H9 (cell line): Measurements from ENCODE around the gene ATM. TPM values are rescaled to one million over a fixed set of nuclear protein-coding genes. Genes with fewer than 3 reads are reported as not detected.

Experiments
- DNase-seq: peaks from one replicate; pipeline ENCODE4 v3.0.0-alpha.2; 2017
- H2AFZ ChIP-seq: one replicate; pipeline ENCODE4 v1.6.1; 2013; ENCODE audit warnings: mild to moderate bottlenecking, low read length, control low read depth, moderate library complexity
- H2AK5ac ChIP-seq: 2 replicates; pipeline ENCODE4 v1.6.1; 2013; ENCODE audit warnings: low read length, control low read depth, mixed read lengths; ENCODE audit not compliant: insufficient read length
- H2BK120ac ChIP-seq: one replicate; pipeline ENCODE4 v1.6.1; 2013; ENCODE audit warnings: low read depth, mild to moderate bottlenecking, low read length, control low read depth, inconsistent platforms; ENCODE audit not compliant: poor library complexity, severe bottlenecking
- H2BK12ac ChIP-seq: 2 replicates; pipeline ENCODE4 v1.6.1; 2013; ENCODE audit warnings: low read length, control low read depth, mixed read lengths, low read depth; ENCODE audit not compliant: insufficient read length
- H2BK15ac ChIP-seq: 2 replicates; pipeline ENCODE4 v1.6.1; 2013; ENCODE audit warnings: low read depth, low read length, control low read depth
- H2BK20ac ChIP-seq: one replicate; pipeline ENCODE4 v1.6.1; 2013; ENCODE audit warnings: low read depth, mild to moderate bottlenecking, low read length, control low read depth, inconsistent platforms; ENCODE audit not compliant: poor library complexity, severe bottlenecking
- H2BK5ac ChIP-seq: 2 replicates; pipeline ENCODE4 v1.6.1; 2013; ENCODE audit warnings: low read length, control low read depth, mixed read lengths; ENCODE audit not compliant: insufficient read length
- H3K14ac ChIP-seq: 2 replicates; pipeline ENCODE4 v1.6.1; 2013; ENCODE audit warnings: low read length, control low read depth; ENCODE audit not compliant: insufficient read depth
- H3K18ac ChIP-seq: 2 replicates; pipeline ENCODE4 v1.6.1; 2013; ENCODE audit warnings: low read depth, mild to moderate bottlenecking, mixed read lengths, low read length, control low read depth; ENCODE audit not compliant: insufficient read length
- H3K23ac ChIP-seq: 2 replicates; pipeline ENCODE4 v1.6.1; 2013; ENCODE audit warnings: low read length, control low read depth, mixed read lengths, low read depth; ENCODE audit not compliant: insufficient read length
- H3K23me2 ChIP-seq: 2 replicates; pipeline ENCODE4 v1.6.1; 2013; ENCODE audit warnings: low read depth, mild to moderate bottlenecking, mixed read lengths, low read length, control low read depth; ENCODE audit not compliant: insufficient read length, poor library complexity, severe bottlenecking
- H3K27ac ChIP-seq: 2 replicates; pipeline ENCODE4 v1.5.1; 2013; ENCODE audit warnings: low read length, control low read depth, mixed read lengths, low read depth; ENCODE audit not compliant: insufficient read length
- H3K27me3 ChIP-seq: 2 replicates; pipeline ENCODE4 v1.6.1; 2013; ENCODE audit warnings: low read length, control low read depth, inconsistent platforms; ENCODE audit not compliant: insufficient read depth
- H3K4ac ChIP-seq: 2 replicates; pipeline ENCODE4 v1.6.1; 2013; ENCODE audit warnings: low read depth, mild to moderate bottlenecking, control low read depth, inconsistent platforms, low read length, moderate library complexity
- H3K4me1 ChIP-seq: 2 replicates; pipeline ENCODE4 v1.6.1; 2013; ENCODE audit warnings: low read length, control low read depth, inconsistent platforms; ENCODE audit not compliant: insufficient read depth
- H3K4me2 ChIP-seq: 2 replicates; pipeline ENCODE4 v1.6.1; 2013; ENCODE audit warnings: low read length, control low read depth, mixed read lengths; ENCODE audit not compliant: insufficient read length, insufficient read depth
- H3K56ac ChIP-seq: 2 replicates; pipeline ENCODE4 v1.6.1; 2013; ENCODE audit warnings: low read depth, mild to moderate bottlenecking, mixed read lengths, low read length, control low read depth; ENCODE audit not compliant: insufficient read length
- H3K79me1 ChIP-seq: 2 replicates; pipeline ENCODE4 v1.6.1; 2013; ENCODE audit warnings: low read depth, mild to moderate bottlenecking, moderate library complexity, low read length, control low read depth, inconsistent platforms; ENCODE audit not compliant: insufficient read depth, poor library complexity, severe bottlenecking
- H3K79me2 ChIP-seq: 2 replicates; pipeline ENCODE4 v1.6.1; 2013; ENCODE audit warnings: low read length, control low read depth, inconsistent platforms; ENCODE audit not compliant: insufficient read depth
- H3K9ac ChIP-seq: 2 replicates; pipeline ENCODE4 v1.6.1; 2013; ENCODE audit warnings: low read length, control low read depth, mixed read lengths; ENCODE audit not compliant: insufficient read length; ENCODE audit errors: extremely low read depth
- H3K9me3 ChIP-seq: one replicate; pipeline ENCODE4 v1.6.1; 2013; ENCODE audit warnings: low read depth, low read length, inconsistent platforms; ENCODE audit not compliant: control insufficient read depth
- H3T11ph ChIP-seq: one replicate; pipeline ENCODE4 v1.6.1; 2013; ENCODE audit warnings: mild to moderate bottlenecking, low read length, control low read depth, inconsistent platforms
- H4K20me1 ChIP-seq: one replicate; pipeline ENCODE4 v1.6.1; 2013; ENCODE audit not compliant: control insufficient read depth, insufficient read length, insufficient read depth
- H4K5ac ChIP-seq: 2 replicates; pipeline ENCODE4 v1.6.1; 2013; ENCODE audit warnings: low read depth, mild to moderate bottlenecking, mixed read lengths, low read length, control low read depth; ENCODE audit not compliant: insufficient read length
- H4K8ac ChIP-seq: replicated peaks from 2 replicates; pipeline ENCODE4 v1.6.1; 2013; ENCODE audit warnings: low read length, control low read depth, mixed read lengths, low read depth; ENCODE audit not compliant: insufficient read length
- H4K91ac ChIP-seq: 2 replicates; pipeline ENCODE4 v1.6.1; 2013; ENCODE audit warnings: low read depth, mild to moderate bottlenecking, moderate library complexity, mixed read lengths, low read length, control low read depth; ENCODE audit not compliant: insufficient read length
- H3K27ac Mint-ChIP-seq, 3 experiments: 2 replicates in 2 of 3; 3 replicates in 1 of 3; pipeline ENCODE4 v1.8.0; 2020 to 2021; ENCODE audit warnings: mixed read lengths in 3 of 3, mild to moderate bottlenecking in 1 of 3, moderate library complexity in 1 of 3
- H3K27me3 Mint-ChIP-seq: 2 replicates; pipeline ENCODE4 v1.8.0; 2021; ENCODE audit warnings: low read depth, mild to moderate bottlenecking, moderate library complexity, mixed read lengths
- H3K36me3 Mint-ChIP-seq, 3 experiments: 2 replicates in 2 of 3; 3 replicates in 1 of 3; pipeline ENCODE4 v1.8.0; 2020 to 2021; ENCODE audit warnings: low read depth in 3 of 3, mixed read lengths in 3 of 3; ENCODE audit not compliant: insufficient read depth in 1 of 3
- H3K4me1 Mint-ChIP-seq, 2 experiments: 2 replicates each; pipeline ENCODE4 v1.8.0; 2020; ENCODE audit warnings: mixed read lengths in 2 of 2
- H3K4me3 Mint-ChIP-seq, 2 experiments: 2 replicates in 1 of 2; 3 replicates in 1 of 2; pipeline ENCODE4 v1.8.0; 2020 to 2021; ENCODE audit warnings: mild to moderate bottlenecking in 2 of 2, mixed read lengths in 2 of 2, moderate library complexity in 1 of 2
- H3K9me3 Mint-ChIP-seq, 2 experiments: 2 replicates in 1 of 2; 3 replicates in 1 of 2; pipeline ENCODE4 v1.8.0; 2020; ENCODE audit warnings: mild to moderate bottlenecking in 2 of 2, mixed read lengths in 2 of 2, moderate library complexity in 1 of 2
- WGBS: extraction: QIAGEN DNeasy Blood & Tissue Kit; methylation state at CpG from one replicate; pipeline ENCODE4 v1.1.7; 2013; ENCODE audit warnings: missing lambda C conversion rate, low lambda C conversion rate, mixed read lengths; ENCODE audit not compliant: insufficient read length; ENCODE audit errors: extremely low coverage; 5-methylcytosine and 5-hydroxymethylcytosine counted together
- total RNA-seq: library from RNA; stranded (reverse); gene quantifications from 2 replicates; pipeline ENCODE4 v1.2.1, GENCODE V29; 2021
- TF ChIP-seq, protein P1 (sequence below): fragments of 200-600 bp; sonication (generic); conservative IDR thresholded peaks from 3 replicates; pipeline ENCODE4 v1.8.0; 2021; ENCODE audit warnings: antibody characterized with exemption, mild to moderate bottlenecking

ATM gene
- total RNA-seq, 1 experiment from 2014 or later = 58.9 TPM

DNA sequence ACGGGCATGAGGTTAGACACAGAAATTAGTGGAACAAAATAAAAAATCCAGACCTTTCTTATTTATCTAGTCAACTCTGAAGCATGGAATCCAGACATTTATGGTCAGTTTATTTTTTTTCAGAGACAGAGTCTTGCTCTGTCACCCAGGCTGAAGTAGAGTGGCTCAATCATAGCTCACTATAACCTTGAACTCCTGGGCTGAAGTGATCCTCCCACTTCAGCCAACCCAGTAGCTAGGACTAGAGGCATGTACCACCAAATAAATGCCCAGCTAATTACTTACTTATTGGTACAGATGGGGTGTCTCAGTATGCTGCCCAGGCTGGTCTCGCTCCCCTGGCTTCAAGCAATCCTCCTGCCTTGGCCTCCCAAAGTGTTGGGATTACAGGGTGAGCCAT, 9.1 kb upstream of the ATM start:
- Histone ChIP-seq H4K91ac (no peak overlapping the region), H4K5ac (no peak overlapping the region), H3K23me2 (no peaks in the 10 kb centered on the region), H2BK120ac (no peak overlapping the region), H4K8ac (no peak overlapping the region), H3K4me2 (no peak overlapping the region), H3K4me1 (no peaks in the 10 kb centered on the region), H2AFZ (no peak overlapping the region), H4K20me1 (no peaks in the 10 kb centered on the region), H3K18ac (no peak overlapping the region), H3K23ac (no peak overlapping the region), H3K79me1 (peaks cover 8% of the 10 kb centered on the region), H3K27me3 (no peaks in the 10 kb centered on the region), H3K4ac (no peak overlapping the region), H2AK5ac (no peak overlapping the region), H2BK12ac (no peak overlapping the region), H3K27ac (no peak overlapping the region), H2BK5ac (no peak overlapping the region), H3K56ac (no peak overlapping the region), H3K9me3 (no peaks in the 10 kb centered on the region), H3T11ph (no peak overlapping the region), H3K79me2 (peaks cover 14% of the 10 kb centered on the region; the same call in 1 of the 2 replicates), H3K9ac (no peak overlapping the region), H3K14ac (no peak overlapping the region), H2BK20ac (no peak overlapping the region), H2BK15ac (no peak overlapping the region)
- TF ChIP-seq, protein P1, sequence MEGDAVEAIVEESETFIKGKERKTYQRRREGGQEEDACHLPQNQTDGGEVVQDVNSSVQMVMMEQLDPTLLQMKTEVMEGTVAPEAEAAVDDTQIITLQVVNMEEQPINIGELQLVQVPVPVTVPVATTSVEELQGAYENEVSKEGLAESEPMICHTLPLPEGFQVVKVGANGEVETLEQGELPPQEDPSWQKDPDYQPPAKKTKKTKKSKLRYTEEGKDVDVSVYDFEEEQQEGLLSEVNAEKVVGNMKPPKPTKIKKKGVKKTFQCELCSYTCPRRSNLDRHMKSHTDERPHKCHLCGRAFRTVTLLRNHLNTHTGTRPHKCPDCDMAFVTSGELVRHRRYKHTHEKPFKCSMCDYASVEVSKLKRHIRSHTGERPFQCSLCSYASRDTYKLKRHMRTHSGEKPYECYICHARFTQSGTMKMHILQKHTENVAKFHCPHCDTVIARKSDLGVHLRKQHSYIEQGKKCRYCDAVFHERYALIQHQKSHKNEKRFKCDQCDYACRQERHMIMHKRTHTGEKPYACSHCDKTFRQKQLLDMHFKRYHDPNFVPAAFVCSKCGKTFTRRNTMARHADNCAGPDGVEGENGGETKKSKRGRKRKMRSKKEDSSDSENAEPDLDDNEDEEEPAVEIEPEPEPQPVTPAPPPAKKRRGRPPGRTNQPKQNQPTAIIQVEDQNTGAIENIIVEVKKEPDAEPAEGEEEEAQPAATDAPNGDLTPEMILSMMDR = no peak
- peaks cover 15 to 42% (median 39%) of the 10 kb centered on the region in 3 experiments; a peak in 6 of 7 replicates for H3K36me3 Mint-ChIP-seq
- no peaks in the 10 kb centered on the region for H3K27me3 Mint-ChIP-seq
- no CpG with 5 or more reads among the region's 2 CpGs for WGBS
- DNase-seq = no peak
- peaks cover 3 to 5% of the 10 kb centered on the region in 2 experiments for H3K4me1 Mint-ChIP-seq
- no peaks in the 10 kb centered on the region for H3K9me3 Mint-ChIP-seq
- no peak overlapping the region for H3K4me3 Mint-ChIP-seq
- peak overlapping the region in 1 of 3 experiments; percentile 30; a peak in 2 of 7 replicates for H3K27ac Mint-ChIP-seq
